Superior temporal gyrus (tissue), 1 donor: ENCODE measurements around the gene DNER.

Experiments
- DNase-seq: peaks from one replicate; pipeline ENCODE4 v3.0.0-alpha.2; 2016; ENCODE audit errors: extremely low spot score

DNER gene

GRCh38 chr2:229672021-229672420 is 42.3 kb downstream of the DNER start:
- DNase-seq = no peak

GRCh38 chr2:229669841-229670240 is 44.5 kb downstream of the DNER start:
- DNase-seq = no peak

- DNase-seq = no peak
Measured at GRCh38 chr2:229666811-229667210, 47.5 kb downstream of the DNER start.

GRCh38 chr2:229665158-229665557 is 49.2 kb downstream of the DNER start:
- no peak for DNase-seq

GRCh38 chr2:229661478-229661877 is 52.9 kb downstream of the DNER start:
- no peak for DNase-seq

GRCh38 chr2:229660951-229661350 is 53.4 kb downstream of the DNER start:
- no peak for DNase-seq

- DNase-seq = no peak
Measured at GRCh38 chr2:229660391-229660790, 54.0 kb downstream of the DNER start.

- DNase-seq = no peak
Measured at GRCh38 chr2:229658004-229658403, 56.4 kb downstream of the DNER start.

- no peak for DNase-seq
Measured at GRCh38 chr2:229654437-229654836, 59.9 kb downstream of the DNER start.

GRCh38 chr2:229653531-229653930 is 60.8 kb downstream of the DNER start:
- DNase-seq = no peak

GRCh38 chr2:229652796-229653195 is 61.6 kb downstream of the DNER start:
- no peak for DNase-seq

- peak; percentile 67 for DNase-seq
Measured at GRCh38 chr2:229650901-229651300, 63.5 kb downstream of the DNER start.

GRCh38 chr2:229650059-229650458 is 64.3 kb downstream of the DNER start:
- no peak for DNase-seq

- DNase-seq = no peak
Measured at GRCh38 chr2:229646186-229646723, 68.1 kb downstream of the DNER start.

GRCh38 chr2:229642371-229642770 is 72.0 kb downstream of the DNER start:
- no peak for DNase-seq

- DNase-seq = no peak
Measured at GRCh38 chr2:229641676-229642075, 72.7 kb downstream of the DNER start.

GRCh38 chr2:229640636-229641035 is 73.7 kb downstream of the DNER start:
- DNase-seq = no peak

- DNase-seq = no peak
Measured at GRCh38 chr2:229636571-229636970, 77.8 kb downstream of the DNER start.

GRCh38 chr2:229635371-229635680 is 79.0 kb downstream of the DNER start:
- DNase-seq = no peak

- peak; percentile 81 for DNase-seq
Measured at GRCh38 chr2:229634601-229635370, 79.6 kb downstream of the DNER start.

GRCh38 chr2:229633556-229633955 is 80.8 kb downstream of the DNER start:
- no peak for DNase-seq

- DNase-seq = no peak
Measured at GRCh38 chr2:229629039-229629438, 85.3 kb downstream of the DNER start.

GRCh38 chr2:229627728-229628127 is 86.6 kb downstream of the DNER start:
- no peak for DNase-seq
